ENCODE measurements around the gene KRTAP12-1.

- TF ChIP-seq, protein P1, sequence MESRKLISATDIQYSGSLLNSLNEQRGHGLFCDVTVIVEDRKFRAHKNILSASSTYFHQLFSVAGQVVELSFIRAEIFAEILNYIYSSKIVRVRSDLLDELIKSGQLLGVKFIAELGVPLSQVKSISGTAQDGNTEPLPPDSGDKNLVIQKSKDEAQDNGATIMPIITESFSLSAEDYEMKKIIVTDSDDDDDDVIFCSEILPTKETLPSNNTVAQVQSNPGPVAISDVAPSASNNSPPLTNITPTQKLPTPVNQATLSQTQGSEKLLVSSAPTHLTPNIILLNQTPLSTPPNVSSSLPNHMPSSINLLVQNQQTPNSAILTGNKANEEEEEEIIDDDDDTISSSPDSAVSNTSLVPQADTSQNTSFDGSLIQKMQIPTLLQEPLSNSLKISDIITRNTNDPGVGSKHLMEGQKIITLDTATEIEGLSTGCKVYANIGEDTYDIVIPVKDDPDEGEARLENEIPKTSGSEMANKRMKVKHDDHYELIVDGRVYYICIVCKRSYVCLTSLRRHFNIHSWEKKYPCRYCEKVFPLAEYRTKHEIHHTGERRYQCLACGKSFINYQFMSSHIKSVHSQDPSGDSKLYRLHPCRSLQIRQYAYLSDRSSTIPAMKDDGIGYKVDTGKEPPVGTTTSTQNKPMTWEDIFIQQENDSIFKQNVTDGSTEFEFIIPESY (CRISPR knock-in tag; IDR thresholded peaks at IDR 0.05) = no peak
- TF ChIP-seq LEF1 (IDR thresholded peaks at IDR 0.05) = no peak
- no peak for TF ChIP-seq GABPA (tag; conservative IDR thresholded peaks at IDR 0.05; ENCODE audit: low read depth)
These were observed 30.8 kb downstream of the KRTAP12-1 start for GRCh38 chr21:44650973-44651675.
